ENCODE results near the gene RPL21.
A peak's percentile ranks its signal among the peaks of the same experiment; 100 is the strongest.
"Not testable (repeated sequence)": the region's sequence is repeated elsewhere in the genome, so short reads cannot be mapped to it uniquely, and the experiment has no call there.

The RPL21 gene

GRCh38 chr13:27289011-27289665 is 37.8 kb downstream of the RPL21 start:
- no peak for DNase-seq (ENCODE audit: low read depth in 2 of 2)

GRCh38 chr13:27290715-27291114 is 39.4 kb downstream of the RPL21 start:
- no peak for DNase-seq (ENCODE audit: low read depth in 2 of 2)

DNA sequence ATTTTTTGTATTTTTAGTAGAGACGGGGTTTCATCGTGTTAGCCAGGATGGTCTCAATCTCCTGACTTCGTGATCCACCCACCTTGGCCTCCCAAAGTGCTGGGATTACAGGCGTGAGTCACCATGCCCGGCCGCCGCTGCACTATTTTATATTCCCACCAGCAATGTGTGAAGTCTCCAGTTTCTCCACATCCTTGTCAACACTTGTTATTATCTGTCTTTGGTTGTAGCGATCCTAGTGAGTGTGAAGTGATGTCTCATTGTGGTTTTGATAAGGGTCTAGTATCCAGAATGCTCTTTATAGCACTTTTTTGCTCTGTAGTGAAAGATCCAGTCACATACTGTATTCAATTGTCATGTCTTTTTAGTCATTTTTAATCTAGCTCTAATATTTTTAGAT is 40.6 kb downstream of the RPL21 start:
- not testable (repeated sequence) for DNase-seq (ENCODE audit: low read depth in 2 of 2)

- DNase-seq (ENCODE audit: low read depth in 2 of 2): no peak
These were observed 41.8 kb downstream of the RPL21 start for GRCh38 chr13:27293076-27293691.

GRCh38 chr13:27293873-27294515 is 42.6 kb downstream of the RPL21 start:
- peak in 1 of 2 donors; percentile 5 for DNase-seq (ENCODE audit: low read depth in 2 of 2)

- DNase-seq (ENCODE audit: low read depth in 2 of 2): peak; percentile 18 to 24
These were observed 43.7 kb downstream of the RPL21 start for GRCh38 chr13:27295096-27295495.

DNA sequence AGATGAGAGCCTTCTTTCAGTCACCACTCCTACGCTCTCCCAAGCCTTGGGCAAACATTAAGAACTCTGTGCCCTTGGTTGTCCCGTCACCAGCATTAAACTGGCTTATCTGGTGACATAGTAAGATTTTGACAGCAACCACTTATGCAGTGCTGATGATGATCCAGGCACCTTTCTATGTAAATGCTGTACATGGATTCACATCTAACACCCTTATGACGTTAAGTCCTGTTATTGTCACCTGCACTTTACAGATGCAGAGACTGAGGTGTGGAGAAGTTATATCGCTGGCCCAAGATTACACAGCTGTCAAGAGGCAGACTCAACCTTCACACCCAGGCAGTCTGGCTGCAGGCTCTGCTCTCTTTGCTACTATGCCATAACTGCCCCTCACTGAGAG is 44.3 kb downstream of the RPL21 start:
- no peak for DNase-seq (ENCODE audit: low read depth in 2 of 2)

- no peak for DNase-seq (ENCODE audit: low read depth in 2 of 2)
These were observed 45.1 kb downstream of the RPL21 start for GRCh38 chr13:27296496-27296895.

GRCh38 chr13:27298849-27299248 is 47.5 kb downstream of the RPL21 start:
- no peak for DNase-seq (ENCODE audit: low read depth in 2 of 2)

DNA sequence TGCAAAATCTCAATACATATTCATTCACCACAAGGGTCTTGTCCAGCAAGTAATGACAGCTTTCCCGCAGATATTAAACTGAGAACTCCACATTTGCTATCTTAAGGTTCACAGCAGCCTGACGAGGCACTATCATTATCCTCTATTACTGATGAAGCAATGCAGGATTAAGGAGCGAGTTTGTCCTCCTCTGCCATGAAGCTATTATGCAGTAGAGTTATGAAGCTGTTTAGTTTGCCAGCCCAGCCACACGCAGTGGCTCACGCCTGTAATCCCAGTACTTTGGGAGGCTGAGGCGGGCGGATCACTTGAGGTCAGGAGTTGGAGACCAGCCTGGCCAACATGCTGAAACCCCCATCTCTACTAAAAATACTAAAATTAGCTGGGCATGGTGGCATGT is 49.0 kb downstream of the RPL21 start:
- DNase-seq (ENCODE audit: low read depth in 2 of 2): not testable (repeated sequence)

DNA sequence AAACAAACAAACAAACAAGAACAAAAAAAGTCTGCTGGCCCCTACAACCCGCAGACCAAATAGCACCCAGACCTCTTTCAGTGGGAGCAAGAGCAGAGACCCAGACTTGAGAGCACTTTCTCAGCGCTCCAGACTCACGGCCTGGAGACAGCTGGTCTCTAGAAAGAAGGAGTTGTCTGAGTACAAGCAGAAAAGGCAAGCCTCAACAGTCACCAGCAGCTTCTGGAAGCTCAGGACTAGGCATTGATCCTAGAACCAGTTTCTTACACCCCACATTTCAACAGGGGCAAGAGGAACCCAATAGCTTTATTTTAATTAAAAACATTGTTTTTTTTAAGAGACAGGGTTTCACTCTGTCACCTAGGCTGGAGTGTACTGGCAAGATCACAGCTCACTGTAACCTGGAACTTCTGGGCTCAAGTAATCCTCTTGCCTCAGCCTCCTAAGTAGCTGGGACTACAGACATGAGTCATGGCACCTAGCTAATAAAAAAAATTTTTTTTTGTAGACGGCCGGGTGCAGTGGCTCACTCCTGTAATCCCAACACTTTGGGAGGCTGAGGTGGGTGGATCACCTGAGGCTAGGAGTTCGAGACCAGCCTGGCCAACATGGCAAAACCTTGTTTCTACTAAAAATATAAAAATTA is 49.7 kb downstream of the RPL21 start:
- DNase-seq (ENCODE audit: low read depth in 2 of 2): no peak

DNA sequence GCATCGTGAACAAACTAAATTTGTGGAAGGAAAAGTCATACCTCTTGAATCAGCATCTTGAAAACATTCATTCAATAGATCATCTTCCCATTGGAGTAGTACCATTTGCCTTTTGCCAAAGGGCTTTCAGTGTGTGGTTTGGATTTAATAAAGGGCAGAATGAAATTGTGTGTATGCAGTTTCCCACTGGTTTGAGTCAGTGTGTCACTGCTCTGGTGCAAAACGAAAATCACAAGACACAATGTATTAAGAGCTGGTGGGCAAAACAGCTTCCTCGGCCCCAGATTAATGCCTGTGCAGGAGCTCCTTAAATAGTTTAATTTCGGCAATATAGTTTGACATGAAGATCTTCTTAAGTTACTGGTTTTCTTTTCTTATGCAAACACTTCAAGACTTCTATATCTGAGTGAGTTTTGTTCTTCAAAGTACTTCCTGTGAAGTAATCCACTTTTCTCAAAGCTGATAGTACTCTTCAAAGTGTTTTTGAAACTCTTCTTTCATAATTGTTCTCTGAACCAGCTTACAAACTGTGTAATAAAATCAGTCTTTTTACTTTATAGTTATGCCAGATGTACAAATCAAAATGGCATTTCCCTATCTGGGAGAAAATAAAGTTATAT is 51.4 kb downstream of the RPL21 start:
- no peak for DNase-seq (ENCODE audit: low read depth in 2 of 2)

DNA sequence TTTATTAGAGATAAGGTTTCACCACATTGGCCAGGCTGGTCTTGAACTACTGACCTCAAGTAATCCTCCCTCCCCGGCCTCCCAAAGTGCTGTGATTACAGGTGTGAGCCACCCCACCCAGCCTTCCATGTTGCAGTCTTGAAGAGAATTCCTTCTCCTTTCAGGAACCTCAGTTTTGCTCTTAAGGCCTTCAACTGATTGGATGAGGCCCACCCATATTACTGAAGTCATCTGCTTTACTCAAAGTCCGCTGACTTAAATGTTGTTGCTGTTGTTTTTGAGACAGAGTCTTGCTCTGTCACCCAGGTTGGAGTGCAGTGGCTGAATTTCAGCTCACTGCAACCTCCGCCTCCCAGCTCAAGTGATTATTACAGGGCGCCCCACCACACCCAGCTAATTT is 52.7 kb downstream of the RPL21 start:
- DNase-seq (ENCODE audit: low read depth in 2 of 2): no peak

- no peak for DNase-seq (ENCODE audit: low read depth in 2 of 2)
These were observed 53.3 kb downstream of the RPL21 start for GRCh38 chr13:27304611-27305010.

Data from stimulated activated CD4-positive, alpha-beta T cell treated with anti-CD3 and anti-CD28 coated beads, Interleukin-1b, Interleukin-23, amount 100 ng/mL, for 4 hours (primary cell).